Activated CD8-positive, alpha-beta T cell treated with anti-CD3 and anti-CD28 coated beads for 36 hours (primary cell): ENCODE data around the gene TNXB. TPM values are rescaled to one million over a fixed set of nuclear protein-coding genes. Genes with fewer than 3 reads are reported as not detected.
"Not testable (repeated sequence)": the region's sequence is repeated elsewhere in the genome, so short reads cannot be mapped to it uniquely, and the experiment has no call there.

Experiments used
- ATAC-seq: fragments of 200-7000 bp; cut with Tn5 transposase; one replicate; pipeline ENCODE4 v1.10.0; 2021; ENCODE audit warnings: mild to moderate bottlenecking, moderate library complexity
- CTCF ChIA-PET: fragments of 350-600 bp; sonication (Branson Sonifier 250); formaldehyde crosslinking; loops from one replicate; lab custom pipeline; 2021; ENCODE audit warnings: antibody characterized with exemption; lab: Charles Lee
- POLR2A ChIA-PET: fragments of 350-600 bp; sonication (Branson Sonifier 250); formaldehyde crosslinking; loops from one replicate; lab custom pipeline; 2021; ENCODE audit warnings: antibody characterized with exemption; lab: Charles Lee
- DNase-seq: peaks from one replicate; pipeline ENCODE4 v3.0.0-alpha.2; 2020
- H3K27ac Mint-ChIP-seq: one replicate; pipeline ENCODE4 v1.8.0; 2021; ENCODE audit warnings: mild to moderate bottlenecking, mixed read lengths
- H3K27me3 Mint-ChIP-seq: one replicate; pipeline ENCODE4 v1.8.0; 2021; ENCODE audit warnings: mixed read lengths
- H3K36me3 Mint-ChIP-seq: one replicate; pipeline ENCODE4 v1.8.0; 2021; ENCODE audit warnings: low read depth, mixed read lengths
- H3K4me1 Mint-ChIP-seq: one replicate; pipeline ENCODE4 v1.8.0; 2021; ENCODE audit warnings: low read depth, mixed read lengths
- H3K4me3 Mint-ChIP-seq: one replicate; pipeline ENCODE4 v1.8.0; 2021; ENCODE audit warnings: mild to moderate bottlenecking, moderate library complexity, mixed read lengths
- H3K9me3 Mint-ChIP-seq: one replicate; pipeline ENCODE4 v1.8.0; 2021; ENCODE audit warnings: mixed read lengths
- intact Hi-C: fragments of 100-400 bp; cut with micrococcal nuclease; formaldehyde crosslinking; loops from one replicate; pipeline ENCODE4 v1.10.0; 2022
- total RNA-seq, 2 experiments: library from RNA; stranded (reverse); gene quantifications; one replicate each; pipeline ENCODE4 v1.2.3, GENCODE V29; 2021
- TF ChIP-seq, protein P1 (sequence below): fragments of 200-600 bp; IDR thresholded peaks from one replicate; pipeline ENCODE4 v1.8.0; 2022; ENCODE audit warnings: antibody characterized with exemption, mild to moderate bottlenecking

The TNXB gene
- total RNA-seq, 2 experiments from 2014 or later: 1.8 to 3.7 TPM

DNA sequence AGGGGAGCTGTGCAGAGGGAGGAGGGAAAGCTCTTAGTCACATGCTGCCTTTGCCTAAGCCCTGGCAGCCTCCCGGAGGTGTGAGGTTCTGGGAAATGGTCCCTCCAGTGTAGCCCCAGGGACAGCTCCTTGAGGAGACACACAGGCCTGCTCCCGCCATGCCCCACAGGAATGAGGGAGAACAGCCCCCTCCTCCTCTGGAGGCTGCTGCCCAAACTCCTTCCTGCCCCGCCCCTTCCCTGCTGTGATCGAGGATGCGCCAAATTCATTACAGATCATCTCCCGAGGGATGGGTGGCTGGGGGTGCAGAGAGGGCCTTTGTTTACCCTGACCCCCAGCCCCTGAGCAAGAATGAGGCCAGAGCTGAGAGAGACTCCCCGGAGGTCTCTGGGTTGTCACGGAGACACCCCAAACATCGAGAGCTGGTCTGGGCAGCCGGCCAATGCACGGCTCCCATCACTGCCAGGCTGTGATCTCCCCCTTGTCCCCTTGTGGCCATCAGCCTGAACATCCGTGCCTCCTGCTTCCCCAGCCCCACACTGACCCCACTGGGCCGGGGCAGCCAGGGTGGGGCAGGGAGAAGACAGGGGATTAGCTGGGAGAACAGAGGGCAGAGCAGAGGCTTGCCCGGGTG, 62.6 kb downstream of the TNXB start:
- no peak overlapping the region for H3K27ac Mint-ChIP-seq
- CTCF ChIA-PET: interaction anchor here (0.7 to 1.0 kb wide), 2 partner anchors 8 to 43 kb away, joined by 3 read pairs; no protein-coding TSS in a partner anchor
- ATAC-seq: no peak
- DNase-seq: no peak
- intact Hi-C loops: no loop called here
- TF ChIP-seq, protein P1, sequence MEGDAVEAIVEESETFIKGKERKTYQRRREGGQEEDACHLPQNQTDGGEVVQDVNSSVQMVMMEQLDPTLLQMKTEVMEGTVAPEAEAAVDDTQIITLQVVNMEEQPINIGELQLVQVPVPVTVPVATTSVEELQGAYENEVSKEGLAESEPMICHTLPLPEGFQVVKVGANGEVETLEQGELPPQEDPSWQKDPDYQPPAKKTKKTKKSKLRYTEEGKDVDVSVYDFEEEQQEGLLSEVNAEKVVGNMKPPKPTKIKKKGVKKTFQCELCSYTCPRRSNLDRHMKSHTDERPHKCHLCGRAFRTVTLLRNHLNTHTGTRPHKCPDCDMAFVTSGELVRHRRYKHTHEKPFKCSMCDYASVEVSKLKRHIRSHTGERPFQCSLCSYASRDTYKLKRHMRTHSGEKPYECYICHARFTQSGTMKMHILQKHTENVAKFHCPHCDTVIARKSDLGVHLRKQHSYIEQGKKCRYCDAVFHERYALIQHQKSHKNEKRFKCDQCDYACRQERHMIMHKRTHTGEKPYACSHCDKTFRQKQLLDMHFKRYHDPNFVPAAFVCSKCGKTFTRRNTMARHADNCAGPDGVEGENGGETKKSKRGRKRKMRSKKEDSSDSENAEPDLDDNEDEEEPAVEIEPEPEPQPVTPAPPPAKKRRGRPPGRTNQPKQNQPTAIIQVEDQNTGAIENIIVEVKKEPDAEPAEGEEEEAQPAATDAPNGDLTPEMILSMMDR: no peak
- peaks cover 3% of the 10 kb centered on the region for H3K27me3 Mint-ChIP-seq
- H3K4me3 Mint-ChIP-seq: no peak overlapping the region
- H3K36me3 Mint-ChIP-seq: no peaks in the 10 kb centered on the region
- POLR2A ChIA-PET: interaction anchor here (0.7 to 0.8 kb wide), 2 partner anchors 26 to 110 kb away, joined by 3 read pairs; no protein-coding TSS in a partner anchor
- H3K9me3 Mint-ChIP-seq: no peaks in the 10 kb centered on the region
- H3K4me1 Mint-ChIP-seq: no peaks in the 10 kb centered on the region

- Mint-ChIP-seq H3K9me3 (no peaks in the 10 kb centered on the region), H3K36me3 (no peaks in the 10 kb centered on the region), H3K4me3 (no peak overlapping the region), H3K27ac (no peak overlapping the region), H3K27me3 (peaks cover 3% of the 10 kb centered on the region), H3K4me1 (no peaks in the 10 kb centered on the region)
- DNase-seq (no peak), ATAC-seq (no peak)
- intact Hi-C loops: no loop called here
- TF ChIP-seq, protein P1: no peak
- POLR2A ChIA-PET: interaction anchor here (0.8 kb wide), 1 partner anchor 27 kb away, joined by 3 read pairs; no protein-coding TSS in a partner anchor
- CTCF ChIA-PET: interaction anchor here (0.7 to 1.0 kb wide), 2 partner anchors 9 to 44 kb away, joined by 3 read pairs; no protein-coding TSS in a partner anchor
These were observed 63.2 kb downstream of the TNXB start for GRCh38 chr6:32045811-32046449.

- H3K4me3 Mint-ChIP-seq, H3K9me3 Mint-ChIP-seq, H3K36me3 Mint-ChIP-seq, H3K27ac Mint-ChIP-seq, POLR2A ChIA-PET, ATAC-seq, CTCF ChIA-PET, DNase-seq, H3K27me3 Mint-ChIP-seq, intact Hi-C loops, H3K4me1 Mint-ChIP-seq: not testable (repeated sequence)
These were observed 64.2 kb downstream of the TNXB start for GRCh38 chr6:32044916-32045315.

DNA sequence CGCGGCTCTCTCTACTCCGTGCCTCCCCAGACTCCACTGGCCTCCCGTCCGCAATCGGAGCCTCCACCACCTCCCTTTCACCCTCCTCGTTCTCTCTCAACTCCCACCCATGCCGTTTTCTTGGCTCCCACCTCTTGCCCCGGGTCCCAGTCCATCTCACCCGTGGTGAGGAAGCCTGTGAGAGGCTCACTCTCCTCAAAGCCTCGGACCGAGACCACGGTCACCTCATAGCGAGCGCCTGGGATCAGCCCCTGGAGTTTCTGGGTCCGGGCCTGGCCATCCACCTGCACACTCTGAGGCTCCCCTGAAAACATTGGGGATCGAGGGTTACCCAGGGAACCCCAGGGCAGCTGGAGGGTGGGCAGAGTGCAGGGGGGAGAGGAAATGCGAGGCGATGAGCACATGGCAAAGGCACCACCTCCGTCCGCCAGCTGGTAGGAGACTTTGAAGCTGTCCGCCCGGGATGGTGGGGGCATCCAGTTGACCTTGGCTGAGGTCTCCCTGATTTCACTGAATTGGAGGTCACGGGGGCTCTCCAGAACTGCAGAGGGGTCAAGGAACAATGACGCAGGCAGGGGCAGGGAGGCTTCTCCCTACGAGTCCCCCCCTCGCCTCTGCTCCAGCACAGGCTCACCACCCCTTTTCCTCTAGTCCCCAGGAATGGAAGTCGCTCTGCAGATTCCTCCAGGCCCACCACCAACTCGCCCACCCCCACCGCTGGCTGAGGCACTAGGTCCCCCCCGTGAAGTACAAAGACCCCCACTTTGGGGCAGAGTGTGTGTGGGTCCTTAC, 65.4 kb downstream of the TNXB start:
- DNase-seq, POLR2A ChIA-PET, H3K27ac Mint-ChIP-seq: not testable (repeated sequence)

DNA sequence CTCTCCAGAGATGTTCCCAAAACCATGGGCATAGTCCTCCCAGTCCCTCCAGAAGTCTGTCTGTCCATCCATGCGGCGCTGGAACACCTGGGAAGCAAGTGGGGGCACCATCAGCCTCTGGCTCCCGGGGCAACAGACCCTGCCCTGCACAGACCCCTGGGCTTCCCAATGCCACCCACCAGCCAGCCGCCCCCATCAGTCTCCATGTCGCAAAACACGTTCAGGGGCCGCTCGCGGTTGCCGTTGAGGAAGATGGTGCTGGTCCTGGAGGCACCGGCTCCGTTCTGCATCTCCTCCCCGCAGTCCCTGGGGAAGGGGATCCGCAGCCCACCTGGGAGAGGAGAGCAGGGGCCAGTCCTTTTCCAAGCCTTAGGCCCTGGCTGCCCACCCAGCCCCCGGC, 66.9 kb downstream of the TNXB start:
- intact Hi-C loops, CTCF ChIA-PET, H3K9me3 Mint-ChIP-seq, H3K4me1 Mint-ChIP-seq, H3K4me3 Mint-ChIP-seq, H3K27me3 Mint-ChIP-seq, H3K36me3 Mint-ChIP-seq, ATAC-seq, POLR2A ChIA-PET, H3K27ac Mint-ChIP-seq, DNase-seq: not testable (repeated sequence)

More for the DNA sequence above, 65.4 kb downstream of the TNXB start:
- H3K4me1 Mint-ChIP-seq, H3K9me3 Mint-ChIP-seq, intact Hi-C loops, CTCF ChIA-PET, ATAC-seq, H3K4me3 Mint-ChIP-seq, H3K27me3 Mint-ChIP-seq, H3K36me3 Mint-ChIP-seq: not testable (repeated sequence)

- H3K9me3 Mint-ChIP-seq, H3K4me1 Mint-ChIP-seq, intact Hi-C loops, POLR2A ChIA-PET, ATAC-seq, H3K4me3 Mint-ChIP-seq, H3K27ac Mint-ChIP-seq, H3K36me3 Mint-ChIP-seq, H3K27me3 Mint-ChIP-seq, CTCF ChIA-PET, DNase-seq: not testable (repeated sequence)
These were observed 67.8 kb downstream of the TNXB start for GRCh38 chr6:32041385-32041784.

- ATAC-seq, DNase-seq, H3K36me3 Mint-ChIP-seq, H3K27ac Mint-ChIP-seq, H3K9me3 Mint-ChIP-seq, POLR2A ChIA-PET, H3K27me3 Mint-ChIP-seq, CTCF ChIA-PET, H3K4me3 Mint-ChIP-seq, H3K4me1 Mint-ChIP-seq, intact Hi-C loops: not testable (repeated sequence)
These were observed 68.2 kb downstream of the TNXB start for GRCh38 chr6:32041050-32041321.

DNA sequence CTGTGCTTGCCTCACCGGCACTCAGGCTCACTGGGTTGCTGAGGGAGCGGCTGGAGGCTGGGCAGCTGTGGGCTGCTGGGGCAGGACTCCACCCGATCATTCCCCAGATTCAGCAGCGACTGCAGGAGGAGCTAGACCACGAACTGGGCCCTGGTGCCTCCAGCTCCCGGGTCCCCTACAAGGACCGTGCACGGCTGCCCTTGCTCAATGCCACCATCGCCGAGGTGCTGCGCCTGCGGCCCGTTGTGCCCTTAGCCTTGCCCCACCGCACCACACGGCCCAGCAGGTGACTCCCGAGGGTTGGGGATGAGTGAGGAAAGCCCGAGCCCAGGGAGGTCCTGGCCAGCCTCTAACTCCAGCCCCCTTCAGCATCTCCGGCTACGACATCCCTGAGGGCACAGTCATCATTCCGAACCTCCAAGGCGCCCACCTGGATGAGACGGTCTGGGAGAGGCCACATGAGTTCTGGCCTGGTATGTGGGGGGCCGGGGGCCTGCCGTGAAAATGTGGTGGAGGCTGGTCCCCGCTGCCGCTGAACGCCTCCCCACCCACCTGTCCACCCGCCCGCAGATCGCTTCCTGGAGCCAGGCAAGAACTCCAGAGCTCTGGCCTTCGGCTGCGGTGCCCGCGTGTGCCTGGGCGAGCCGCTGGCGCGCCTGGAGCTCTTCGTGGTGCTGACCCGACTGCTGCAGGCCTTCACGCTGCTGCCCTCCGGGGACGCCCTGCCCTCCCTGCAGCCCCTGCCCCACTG, 68.7 kb downstream of the TNXB start:
- CTCF ChIA-PET, H3K4me3 Mint-ChIP-seq, POLR2A ChIA-PET, H3K27ac Mint-ChIP-seq, DNase-seq, intact Hi-C loops, H3K4me1 Mint-ChIP-seq, H3K9me3 Mint-ChIP-seq, H3K36me3 Mint-ChIP-seq, H3K27me3 Mint-ChIP-seq, ATAC-seq: not testable (repeated sequence)
